Measurements from ENCODE around the gene CYBC1. TPM values are rescaled to one million over a fixed set of nuclear protein-coding genes. Genes with fewer than 3 reads are reported as not detected.
A peak's percentile ranks its signal among the peaks of the same experiment; 100 is the strongest.

Gene CYBC1
- total and polyA plus RNA-seq, 2 of the 8 experiments (the other 6 are each of a cell fraction or from before 2014, with no cell fraction given) = 74.6 to 81.4 TPM

GRCh38 chr17:82438401-82439193, 12.0 kb downstream of the CYBC1 start:
- FAIRE-seq (no peak), DNase-seq (ENCODE audit: low read depth in 1 of 2, low spot score in 2 of 2) (no peak)
- Histone ChIP-seq H3K4me1 (replicated peaks in 1 of 4; ENCODE audit: control insufficient read depth in 3 of 4, insufficient read depth in 4 of 4, low read length in 3 of 4) (peaks cover 0 to 18% (median 8%) of the 10 kb centered on the region in 4 experiments; a peak in 6 of 7 replicates), H2BK120ac (replicated peaks; ENCODE audit: low read depth, low read length) (no peak overlapping the region), H4K91ac (replicated peaks; ENCODE audit: insufficient read length, low read length) (no peak overlapping the region), H2BK15ac (ENCODE audit: low read length) (no peak overlapping the region), H2AK5ac (ENCODE audit: low read depth, low read length) (no peak overlapping the region), H3K4me2 (ENCODE audit: insufficient read depth in 1 of 2, low read depth in 2 of 2, low read length in 2 of 2) (no peak overlapping the region), H2BK5ac (ENCODE audit: low read depth, low read length) (no peak overlapping the region), H4K5ac (ENCODE audit: insufficient read length, low read depth, low read length) (no peak overlapping the region), H3K18ac (ENCODE audit: extremely low read depth, low read length) (peak overlapping the region; percentile 60; the same call in 1 of the 2 replicates), H3K27ac (ENCODE audit: low read depth, low read length) (no peak overlapping the region; the same call in 1 of the 2 replicates), H3K27me3 (replicated peaks in 1 of 4; ENCODE audit: control insufficient read depth in 3 of 4, extremely low read depth in 1 of 4, insufficient read depth in 3 of 4, low read length in 3 of 4) (no peaks in the 10 kb centered on the region), H2BK20ac (ENCODE audit: low read length) (no peak overlapping the region), H4K20me1 (replicated peaks in 1 of 2; ENCODE audit: control insufficient read depth in 1 of 2, insufficient read depth in 2 of 2, low read length in 2 of 2) (peaks cover 0 to 18% of the 10 kb centered on the region in 2 experiments), H4K8ac (ENCODE audit: extremely low read depth, insufficient read depth, low read length) (peak overlapping the region; percentile 51; the same call in 1 of the 2 replicates), H3K4me3 (ENCODE audit: extremely low read depth in 1 of 4, insufficient read depth in 2 of 4, low read depth in 3 of 4, low read length in 4 of 4) (no peak overlapping the region), H3K79me2 (ENCODE audit: control insufficient read depth in 1 of 2, insufficient read depth in 2 of 2, low read length in 2 of 2) (no peaks in the 10 kb centered on the region), H3K36me3 (ENCODE audit: control insufficient read depth in 2 of 4, insufficient read depth in 4 of 4, low read length in 3 of 4) (peaks cover 0 to 14% (median 8%) of the 10 kb centered on the region in 4 experiments; a peak in 4 of 8 replicates), H3K23ac (ENCODE audit: insufficient read length) (no peak overlapping the region), H3K4ac (replicated peaks; ENCODE audit: insufficient read length, low read depth, low read length) (no peak overlapping the region), H3K79me1 (ENCODE audit: low read depth, low read length) (no peaks in the 10 kb centered on the region), H3K14ac (ENCODE audit: insufficient read length) (no peak overlapping the region), H3K23me2 (ENCODE audit: low read depth, low read length) (no peaks in the 10 kb centered on the region), H3K9me3 (ENCODE audit: insufficient read depth in 2 of 2, low read depth in 1 of 2, low read length in 1 of 2) (no peaks in the 10 kb centered on the region), H3K56ac (replicated peaks; ENCODE audit: insufficient read length, low read depth, low read length) (no peak overlapping the region), H3K9ac (replicated peaks in 1 of 4; ENCODE audit: extremely low read depth in 1 of 4, low read depth in 3 of 4, low read length in 3 of 4) (no peak overlapping the region), H2BK12ac (ENCODE audit: low read depth, low read length) (no peak overlapping the region), H2AFZ (ENCODE audit: low read length) (no peak overlapping the region)
- POLR2A ChIA-PET (ENCODE audit: partially characterized antibody) = interaction anchor here (0.5 to 3.3 kb wide), 8 partner anchors 9 to 520 kb away, joined by 3 to 12 read pairs (median 3); partner anchors contain the start of gene NARF
- CTCF ChIA-PET (ENCODE audit: partially characterized antibody) = interaction anchor here (0.6 to 3.0 kb wide), 8 partner anchors 9 to 698 kb away, joined by 3 to 17 read pairs (median 3); no protein-coding TSS in a partner anchor
- WGBS, 2 experiments (ENCODE audit: extremely low coverage in 1 of 2, insufficient coverage in 1 of 2, insufficient read length in 1 of 2, insufficient replicate concordance in 2 of 2, low coverage in 1 of 2, low lambda C conversion rate in 2 of 2, missing lambda C conversion rate in 1 of 2) = 83% methylated on average over 26 of the region's 26 CpGs; no CpG with 5 or more reads in 1 of the 2 experiments
- TF ChIP-seq POLR2A (IDR thresholded peaks at IDR 0.05; ENCODE audit: control extremely low read depth in 1 of 2, low read depth in 2 of 2, low read length in 2 of 2) (0 out of 3 replicates have a peak, but pooled peaks of 1 of the 2 experiments have one; percentile 14), RXRA (IDR thresholded peaks at IDR 0.05; ENCODE audit: insufficient read depth, low read depth, low read length) (no peak)

All from H1 (cell line).